PC-9 (cell line): Measurements from ENCODE around the gene VWA7.

ENCODE experiments used
- EZH2 ChIP-seq: fragments of 200-600 bp; sonication (generic); IDR thresholded peaks from 2 replicates; pipeline ENCODE4 v1.8.0; 2017; ENCODE audit warnings: antibody characterized with exemption, low read depth
- TF ChIP-seq, protein P1 (sequence below): fragments of 200-600 bp; sonication (generic); conservative IDR thresholded peaks from 2 replicates; pipeline ENCODE4 v1.6.1; 2017; ENCODE audit warnings: mixed run types, antibody characterized with exemption, mild to moderate bottlenecking, moderate library complexity

DNA sequence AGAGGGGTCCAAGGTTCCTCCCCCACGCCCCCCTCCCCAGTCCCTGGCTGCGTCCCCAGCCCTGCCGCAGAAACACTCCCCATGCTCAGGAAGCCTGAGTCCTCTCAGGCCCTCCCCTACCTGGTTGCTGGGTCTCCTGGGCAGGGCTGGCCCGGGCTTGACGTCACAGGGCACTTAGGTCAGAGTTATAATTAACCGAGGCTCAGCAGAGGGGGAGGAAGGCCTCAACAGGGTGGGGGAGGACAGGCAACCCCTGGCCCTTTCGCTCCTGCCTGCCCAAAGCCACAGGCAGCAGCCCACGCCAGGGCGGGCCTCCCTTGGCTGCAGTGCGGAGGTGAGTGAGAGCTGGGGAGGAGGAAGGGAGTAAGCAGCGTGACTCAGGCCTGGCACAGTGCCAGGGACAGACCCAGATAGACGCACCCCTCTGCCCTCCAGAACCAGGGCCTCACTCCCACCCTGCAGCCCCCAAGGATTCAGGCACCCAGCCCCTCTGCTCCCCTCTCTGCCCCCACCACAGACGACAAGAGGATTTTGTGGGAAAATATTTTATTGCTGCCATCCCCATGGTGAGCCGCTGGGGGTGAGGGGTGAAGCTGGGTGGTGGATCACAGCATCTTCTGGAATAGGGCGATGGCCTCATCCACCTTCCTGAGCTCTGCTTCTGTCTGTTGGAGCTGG is at the start of gene VWA7:
- TF ChIP-seq, protein P1, sequence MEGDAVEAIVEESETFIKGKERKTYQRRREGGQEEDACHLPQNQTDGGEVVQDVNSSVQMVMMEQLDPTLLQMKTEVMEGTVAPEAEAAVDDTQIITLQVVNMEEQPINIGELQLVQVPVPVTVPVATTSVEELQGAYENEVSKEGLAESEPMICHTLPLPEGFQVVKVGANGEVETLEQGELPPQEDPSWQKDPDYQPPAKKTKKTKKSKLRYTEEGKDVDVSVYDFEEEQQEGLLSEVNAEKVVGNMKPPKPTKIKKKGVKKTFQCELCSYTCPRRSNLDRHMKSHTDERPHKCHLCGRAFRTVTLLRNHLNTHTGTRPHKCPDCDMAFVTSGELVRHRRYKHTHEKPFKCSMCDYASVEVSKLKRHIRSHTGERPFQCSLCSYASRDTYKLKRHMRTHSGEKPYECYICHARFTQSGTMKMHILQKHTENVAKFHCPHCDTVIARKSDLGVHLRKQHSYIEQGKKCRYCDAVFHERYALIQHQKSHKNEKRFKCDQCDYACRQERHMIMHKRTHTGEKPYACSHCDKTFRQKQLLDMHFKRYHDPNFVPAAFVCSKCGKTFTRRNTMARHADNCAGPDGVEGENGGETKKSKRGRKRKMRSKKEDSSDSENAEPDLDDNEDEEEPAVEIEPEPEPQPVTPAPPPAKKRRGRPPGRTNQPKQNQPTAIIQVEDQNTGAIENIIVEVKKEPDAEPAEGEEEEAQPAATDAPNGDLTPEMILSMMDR: no peak
- TF ChIP-seq EZH2: no peak
